Fibroblast of pulmonary artery (primary cell): Measurements from ENCODE around the gene PTPRN2.
"Not testable (repeated sequence)": the region's sequence is repeated elsewhere in the genome, so short reads cannot be mapped to it uniquely, and the experiment has no call there.

Source experiments
- DNase-seq: peaks from one replicate; pipeline ENCODE4 v3.0.0-alpha.2; 2010; ENCODE audit warnings: low read depth
- H3K4me3 ChIP-seq: replicated peaks from 2 replicates; pipeline ENCODE4 v1.5.1; 2011; ENCODE audit warnings: low read depth, mild to moderate bottlenecking, control low read depth, low read length, moderate library complexity
- TF ChIP-seq, protein P1 (sequence below): IDR thresholded peaks from 2 replicates; pipeline ENCODE4 v1.5.1; 2011; ENCODE audit warnings: mild to moderate bottlenecking, control low read depth, low read length, inconsistent platforms; ENCODE audit errors: missing control alignments

The PTPRN2 gene

GRCh38 chr7:158354861-158355260 lies 232.8 kb downstream of the PTPRN2 start:
- no peak for DNase-seq
- H3K4me3 ChIP-seq: no peak overlapping the region
- TF ChIP-seq, protein P1, sequence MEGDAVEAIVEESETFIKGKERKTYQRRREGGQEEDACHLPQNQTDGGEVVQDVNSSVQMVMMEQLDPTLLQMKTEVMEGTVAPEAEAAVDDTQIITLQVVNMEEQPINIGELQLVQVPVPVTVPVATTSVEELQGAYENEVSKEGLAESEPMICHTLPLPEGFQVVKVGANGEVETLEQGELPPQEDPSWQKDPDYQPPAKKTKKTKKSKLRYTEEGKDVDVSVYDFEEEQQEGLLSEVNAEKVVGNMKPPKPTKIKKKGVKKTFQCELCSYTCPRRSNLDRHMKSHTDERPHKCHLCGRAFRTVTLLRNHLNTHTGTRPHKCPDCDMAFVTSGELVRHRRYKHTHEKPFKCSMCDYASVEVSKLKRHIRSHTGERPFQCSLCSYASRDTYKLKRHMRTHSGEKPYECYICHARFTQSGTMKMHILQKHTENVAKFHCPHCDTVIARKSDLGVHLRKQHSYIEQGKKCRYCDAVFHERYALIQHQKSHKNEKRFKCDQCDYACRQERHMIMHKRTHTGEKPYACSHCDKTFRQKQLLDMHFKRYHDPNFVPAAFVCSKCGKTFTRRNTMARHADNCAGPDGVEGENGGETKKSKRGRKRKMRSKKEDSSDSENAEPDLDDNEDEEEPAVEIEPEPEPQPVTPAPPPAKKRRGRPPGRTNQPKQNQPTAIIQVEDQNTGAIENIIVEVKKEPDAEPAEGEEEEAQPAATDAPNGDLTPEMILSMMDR: no peak

DNA sequence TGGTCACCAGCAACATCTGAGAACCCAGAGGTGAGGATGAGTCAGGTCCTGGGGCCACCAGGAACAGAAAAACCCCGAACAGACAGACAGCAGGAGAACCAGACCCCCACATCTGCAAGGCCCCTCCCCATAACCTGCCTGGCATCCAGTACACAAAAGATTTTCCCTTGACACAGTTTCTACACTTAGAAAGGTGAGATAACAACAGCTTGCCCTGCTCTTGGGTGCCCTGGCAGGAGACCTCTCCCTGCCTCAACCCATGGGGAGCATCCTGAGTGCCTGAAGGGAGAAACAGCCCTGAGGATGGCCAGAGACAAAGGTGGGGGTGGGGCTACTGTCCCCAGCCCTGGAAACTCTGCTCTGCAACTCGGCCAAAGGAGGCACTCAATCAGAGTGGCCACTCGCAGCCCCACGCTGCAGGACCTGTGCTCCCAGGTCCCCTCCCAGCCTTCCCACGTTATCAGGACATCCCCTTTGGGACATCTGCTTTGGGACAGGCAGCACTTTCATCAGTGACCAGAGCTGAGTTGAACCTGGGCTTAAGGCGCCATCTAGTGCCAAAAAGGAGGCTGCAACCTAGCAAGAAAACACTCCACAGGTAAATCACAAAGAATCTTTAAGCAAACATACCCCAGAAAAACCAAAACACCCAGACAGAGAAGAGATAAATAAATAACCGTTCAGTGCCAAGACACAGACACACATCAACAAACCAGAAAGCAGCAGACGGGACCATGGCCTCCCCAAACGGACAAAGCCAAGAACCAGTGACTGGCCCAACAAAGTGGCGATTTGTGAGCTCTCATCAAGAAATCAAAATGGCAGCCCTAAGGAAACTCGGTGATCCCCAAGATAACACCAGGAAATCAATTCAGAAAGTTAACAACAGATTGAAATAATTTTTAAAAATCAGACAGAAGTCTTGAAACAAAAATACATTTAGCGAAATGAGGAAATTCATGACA lies 233.7 kb downstream of the PTPRN2 start:
- peak; percentile 10 for DNase-seq

DNA sequence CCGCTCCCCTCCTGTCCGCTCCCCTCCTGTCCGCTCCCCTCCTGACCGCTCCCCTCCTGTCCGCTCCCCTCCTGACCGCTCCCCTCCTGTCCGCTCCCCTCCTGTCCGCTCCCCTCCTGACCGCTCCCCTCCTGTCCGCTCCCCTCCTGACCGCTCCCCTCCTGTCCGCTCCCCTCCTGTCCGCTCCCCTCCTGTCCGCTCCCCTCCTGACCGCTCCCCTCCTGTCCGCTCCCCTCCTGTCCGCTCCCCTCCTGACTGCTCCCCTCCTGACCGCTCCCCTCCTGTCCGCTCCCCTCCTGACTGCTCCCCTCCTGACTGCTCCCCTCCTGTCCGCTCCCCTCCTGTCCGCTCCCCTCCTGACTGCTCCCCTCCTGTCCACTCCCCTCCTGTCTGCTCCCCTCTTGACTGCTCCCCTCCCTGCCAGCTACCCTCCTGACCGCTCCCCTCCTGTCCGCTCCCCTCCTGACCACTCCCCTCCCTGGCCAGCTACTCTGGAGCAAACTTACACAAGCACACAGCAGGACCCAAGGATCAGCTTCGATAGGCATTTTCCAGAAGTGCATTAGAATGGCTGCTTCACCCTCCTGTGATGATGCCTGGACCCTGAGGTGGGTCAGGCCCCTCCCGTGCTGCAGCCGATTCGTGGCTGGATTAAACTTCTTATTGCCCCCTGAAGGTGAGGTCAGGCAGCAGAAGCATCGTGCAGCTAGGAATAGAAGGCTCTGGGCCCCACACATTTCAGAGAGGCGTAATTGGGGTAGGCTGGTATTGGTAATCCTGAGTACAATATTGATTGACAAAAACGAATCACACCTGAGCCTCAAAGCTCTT lies 235.5 kb downstream of the PTPRN2 start:
- not testable (repeated sequence) for DNase-seq

More for the DNA sequence above, 233.7 kb downstream of the PTPRN2 start:
- TF ChIP-seq, protein P1: peak; percentile 22
- no peak overlapping the region for H3K4me3 ChIP-seq

GRCh38 chr7:158351481-158351880 lies 236.1 kb downstream of the PTPRN2 start:
- DNase-seq: no peak
- TF ChIP-seq, protein P1: no peak
- H3K4me3 ChIP-seq: no peak overlapping the region

More for the DNA sequence above, 235.5 kb downstream of the PTPRN2 start:
- not testable (repeated sequence) for H3K4me3 ChIP-seq

- H3K4me3 ChIP-seq: no peak overlapping the region
- TF ChIP-seq, protein P1: no peak
- DNase-seq: no peak
Observed at GRCh38 chr7:158351051-158351450, 236.6 kb downstream of the PTPRN2 start.

DNA sequence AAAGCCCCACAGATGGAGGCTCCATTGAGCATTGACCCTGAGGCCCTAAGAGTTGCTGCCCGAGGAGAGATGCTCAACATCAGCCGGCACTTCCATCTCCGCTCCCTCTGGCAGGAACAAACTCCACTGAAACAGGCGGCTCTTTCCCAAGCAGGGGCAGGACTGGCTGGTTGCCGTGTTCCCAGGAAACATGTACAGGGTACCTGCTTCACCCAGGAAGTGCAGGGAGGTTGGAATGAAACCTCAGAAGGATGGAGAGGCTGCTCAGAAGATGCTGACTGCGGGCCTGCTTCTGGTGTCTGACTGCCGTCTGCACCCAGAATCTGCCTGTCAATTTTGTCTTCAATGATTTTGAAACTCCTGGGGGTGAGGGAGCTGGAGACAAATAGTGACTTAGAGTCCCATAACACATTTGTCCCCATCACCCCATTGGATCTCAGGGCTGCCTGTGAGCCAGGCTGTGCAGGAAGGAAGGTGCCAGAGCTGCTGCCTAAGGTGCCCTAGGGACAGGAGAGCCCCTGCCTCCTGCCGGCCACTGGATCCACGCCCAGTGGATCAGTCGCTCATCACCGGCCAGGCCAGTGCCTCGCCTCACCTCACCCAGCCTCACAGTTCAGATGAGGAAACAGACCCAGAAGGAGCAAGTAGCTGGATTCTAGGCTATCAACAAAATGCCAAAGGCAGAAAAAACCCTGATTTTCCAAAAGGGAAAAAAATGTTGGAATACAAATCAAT lies 237.3 kb downstream of the PTPRN2 start:
- H3K4me3 ChIP-seq: no peak overlapping the region
- DNase-seq: no peak
- TF ChIP-seq, protein P1: no peak
